MCF 10A (cell line): ENCODE data around the gene MZT2A. TPM values are rescaled to one million over a fixed set of nuclear protein-coding genes. Genes with fewer than 3 reads are reported as not detected.
A peak's percentile ranks its signal among the peaks of the same experiment; 100 is the strongest.
"Not testable (repeated sequence)": the region's sequence is repeated elsewhere in the genome, so short reads cannot be mapped to it uniquely, and the experiment has no call there.

Source experiments
- Bru-seq: library from RNA; stranded (reverse); fragments of 400-500 nt; gene quantifications from one replicate; lab custom pipeline; 2021; lab: Mats Ljungman, UMichigan
- BruChase-seq, 2 experiments: library from RNA; stranded (reverse); fragments of 400-500 nt; gene quantifications; one replicate each; lab custom pipeline; 2021; lab: Mats Ljungman, UMichigan
- BruUV-seq: library from RNA; stranded (reverse); fragments of 400-500 nt; replicated peaks from 2 replicates; lab custom pipeline; 2021; lab: Mats Ljungman, UMichigan
- CTCF ChIA-PET: fragments of 300-600 bp; sonication (Branson Sonifier 250); formaldehyde crosslinking; extraction: SDS; loops from one replicate; lab custom pipeline; 2021; ENCODE audit warnings: antibody characterized with exemption, inconsistent platforms; lab: Yijun Ruan, JAX
- POLR2A ChIA-PET: fragments of 300-600, 350-650 bp; sonication (Branson Sonifier 250); formaldehyde crosslinking; extraction: SDS; loops from one replicate; lab custom pipeline; 2020; ENCODE audit warnings: antibody characterized with exemption, inconsistent platforms; lab: Yijun Ruan, JAX
- DNase-seq: peaks from one replicate; pipeline ENCODE4 v3.0.0-alpha.2; 2018; ENCODE audit not compliant: unreplicated experiment
- H3K27ac Mint-ChIP-seq: one replicate; pipeline ENCODE4 v1.8.0; 2022; ENCODE audit warnings: mild to moderate bottlenecking, low read depth, mixed read lengths; ENCODE audit not compliant: unreplicated experiment
- H3K27me3 Mint-ChIP-seq: one replicate; pipeline ENCODE4 v1.8.0; 2022; ENCODE audit warnings: mixed read lengths; ENCODE audit not compliant: insufficient read depth, unreplicated experiment
- H3K36me3 Mint-ChIP-seq: one replicate; pipeline ENCODE4 v1.8.0; 2022; ENCODE audit warnings: mild to moderate bottlenecking, moderate library complexity, mixed read lengths; ENCODE audit not compliant: insufficient read depth, unreplicated experiment
- H3K4me1 Mint-ChIP-seq: one replicate; pipeline ENCODE4 v1.8.0; 2022; ENCODE audit warnings: mixed read lengths; ENCODE audit not compliant: insufficient read depth, unreplicated experiment
- H3K4me3 Mint-ChIP-seq: one replicate; pipeline ENCODE4 v1.8.0; 2022; ENCODE audit warnings: mild to moderate bottlenecking, moderate library complexity, mixed read lengths; ENCODE audit not compliant: unreplicated experiment
- H3K9me3 Mint-ChIP-seq: one replicate; pipeline ENCODE4 v1.8.0; 2022; ENCODE audit warnings: mixed read lengths; ENCODE audit not compliant: unreplicated experiment
- CTCF ChIP-seq: fragments of 200-600 bp; IDR thresholded peaks from one replicate; pipeline ENCODE4 v1.8.0; 2022; ENCODE audit warnings: antibody characterized with exemption, mild to moderate bottlenecking; ENCODE audit not compliant: unreplicated experiment
- intact Hi-C: fragments of 100-400 bp; cut with micrococcal nuclease; formaldehyde crosslinking; loops from 2 replicates; pipeline ENCODE4 v1.14.1; 2022
- long read RNA-seq: library from polyadenylated mRNA; stranded (forward); transcript quantifications from one replicate; pipeline ENCODE4 v2.0.0, GENCODE V29; 2022
- total RNA-seq: library from RNA; stranded (reverse); gene quantifications from 2 replicates; pipeline ENCODE4 v1.2.3, GENCODE V29; 2022

The MZT2A gene
- total RNA-seq (147 and 148 TPM in 2 replicates), Bru-seq, nascent RNA (percentile 73 among the genes with signal in this experiment), BruChase-seq, experiment 1, labeled RNA remaining after a 6-hour chase (percentile 67 among the genes with signal in this experiment), BruChase-seq, experiment 2, labeled RNA remaining after a 2-hour chase (percentile 75 among the genes with signal in this experiment)
- long read RNA-seq, transcript MZT2A-204 (4 exons, 980 nt): minor isoform, 36 of 174 reads
- long read RNA-seq, transcript MZT2A-201 (3 exons, 624 nt): major isoform, 89 of 174 reads
- long read RNA-seq, partial matches to known transcripts: 31 of 174 reads
- long read RNA-seq, other reads (novel, unspliced or antisense): 18 of 174 reads

- not testable (repeated sequence) for H3K27me3 Mint-ChIP-seq, H3K9me3 Mint-ChIP-seq, BruUV-seq
- peaks cover 11% of the 10 kb centered on the region for H3K36me3 Mint-ChIP-seq
- peaks cover 12% of the 10 kb centered on the region for H3K4me1 Mint-ChIP-seq
- CTCF ChIA-PET: interaction anchor here (0.8 to 2.9 kb wide), 19 partner anchors 9 to 338 kb away, joined by 3 to 22 read pairs (median 5); no protein-coding TSS in a partner anchor
- peak within 1 kb of the TSS; percentile 94 for H3K27ac Mint-ChIP-seq
- intact Hi-C loops: loop anchor here (10.0 kb wide), 3 partner anchors 77 to 337 kb away; no protein-coding TSS in a partner anchor
- POLR2A ChIA-PET: interaction anchor here (0.8 to 2.5 kb wide), 5 partner anchors 24 to 419 kb away, joined by 3 to 10 read pairs (median 3); partner anchors contain the start of gene FAM168B
- H3K4me3 Mint-ChIP-seq: peak within 1 kb of the TSS; percentile 92
- DNase-seq: peak; percentile 3
Measured at GRCh38 chr2:131492015-131492417, at the start of gene MZT2A. Gene MZT2A (minus strand): TSS chr2:131492397. CDS start chr2:131492376, 21 bp downstream.

GRCh38 chr2:131538856-131539255 is 46.7 kb upstream of the MZT2A start:
- H3K9me3 Mint-ChIP-seq, intact Hi-C loops, H3K4me1 Mint-ChIP-seq, POLR2A ChIA-PET, H3K27ac Mint-ChIP-seq, CTCF ChIA-PET, DNase-seq, H3K36me3 Mint-ChIP-seq, H3K4me3 Mint-ChIP-seq, BruUV-seq: not testable (repeated sequence)
- peaks cover 46% of the 10 kb centered on the region for H3K27me3 Mint-ChIP-seq

- peaks cover 30% of the 10 kb centered on the region for H3K27me3 Mint-ChIP-seq
- intact Hi-C loops, H3K9me3 Mint-ChIP-seq, POLR2A ChIA-PET, H3K4me3 Mint-ChIP-seq, H3K36me3 Mint-ChIP-seq, BruUV-seq, CTCF ChIA-PET, DNase-seq, H3K4me1 Mint-ChIP-seq, H3K27ac Mint-ChIP-seq: not testable (repeated sequence)
Measured at GRCh38 chr2:131536841-131537240, 44.6 kb upstream of the MZT2A start.

- BruUV-seq, intact Hi-C loops, POLR2A ChIA-PET, CTCF ChIA-PET, H3K9me3 Mint-ChIP-seq, H3K36me3 Mint-ChIP-seq, H3K4me1 Mint-ChIP-seq, H3K27ac Mint-ChIP-seq, H3K4me3 Mint-ChIP-seq: not testable (repeated sequence)
- DNase-seq: peak; percentile 40
- H3K27me3 Mint-ChIP-seq: peaks cover 23% of the 10 kb centered on the region
Measured at GRCh38 chr2:131535951-131536826, 44.0 kb upstream of the MZT2A start.

GRCh38 chr2:131535526-131535925 is 43.3 kb upstream of the MZT2A start:
- no peak for TF ChIP-seq CTCF
- CTCF ChIA-PET: no interaction called here
- no peaks in the 10 kb centered on the region for H3K36me3 Mint-ChIP-seq
- no peaks in the 10 kb centered on the region for H3K4me1 Mint-ChIP-seq
- no peaks in the 10 kb centered on the region for H3K9me3 Mint-ChIP-seq
- BruUV-seq: no TSS peak
- no peak overlapping the region for H3K27ac Mint-ChIP-seq
- no peak overlapping the region for H3K4me3 Mint-ChIP-seq
- POLR2A ChIA-PET: no interaction called here
- intact Hi-C loops: no loop called here
- H3K27me3 Mint-ChIP-seq: peaks cover 17% of the 10 kb centered on the region
- no peak for DNase-seq

- H3K9me3 Mint-ChIP-seq, POLR2A ChIA-PET, H3K36me3 Mint-ChIP-seq, DNase-seq, CTCF ChIA-PET, H3K4me3 Mint-ChIP-seq, H3K4me1 Mint-ChIP-seq, H3K27ac Mint-ChIP-seq, intact Hi-C loops, BruUV-seq: not testable (repeated sequence)
- peaks cover 12% of the 10 kb centered on the region for H3K27me3 Mint-ChIP-seq
Measured at GRCh38 chr2:131534965-131535364, 42.8 kb upstream of the MZT2A start.

GRCh38 chr2:131534317-131534672 is 42.1 kb upstream of the MZT2A start:
- H3K36me3 Mint-ChIP-seq, POLR2A ChIA-PET, CTCF ChIA-PET, BruUV-seq, H3K4me1 Mint-ChIP-seq, H3K27ac Mint-ChIP-seq, H3K9me3 Mint-ChIP-seq, H3K4me3 Mint-ChIP-seq, H3K27me3 Mint-ChIP-seq, DNase-seq, intact Hi-C loops: not testable (repeated sequence)
